K562 (cell line): ENCODE results near the gene KCNA2. TPM values are rescaled to one million over a fixed set of nuclear protein-coding genes. Genes with fewer than 3 reads are reported as not detected.

Experiments used
- ATAC-seq: fragments of 200-7000 bp; cut with Tn5 transposase; 3 replicates; pipeline ENCODE4 v1.9.1; 2020; ENCODE audit warnings: moderate library complexity
- BruUV-seq: library from RNA; stranded (reverse); fragments of 400-500 nt; replicated peaks from 2 replicates; lab custom pipeline; 2021; lab: Mats Ljungman, UMichigan
- CTCF ChIA-PET: fragments of 300-600 bp; formaldehyde crosslinking; extraction: SDS; loops from one replicate; lab custom pipeline; 2021; ENCODE audit warnings: low intra/inter-chr PET ratio; lab: Yijun Ruan, JAX
- POLR2A ChIA-PET: fragments of 300-600, 350-650 bp; sonication (Branson Sonifier 250); formaldehyde crosslinking; extraction: SDS; loops from one replicate; lab custom pipeline; 2021; ENCODE audit warnings: antibody characterized with exemption, inconsistent platforms; lab: Yijun Ruan, JAX
- DNase-seq, 4 experiments: peaks; one replicate each; pipeline versions ENCODE4 v3.0.0 to v3.0.0-alpha.2; 2011 to 2018; ENCODE audit warnings: low spot score in 3 of 4, mixed read lengths in 3 of 4; ENCODE audit errors: extremely low read depth in 1 of 4
- FAIRE-seq: peaks from 2 replicates; lab custom pipeline; 2011; peaks lifted over from hg19 to GRCh38; lab: Jason Lieb, UNC
- H2AFZ ChIP-seq: 2 replicates; pipeline ENCODE4 v1.6.0; 2011; ENCODE audit warnings: low read depth, low read length, control low read depth, inconsistent platforms
- H3K27ac ChIP-seq: fragments of 200-600 bp; 3 replicates; pipeline ENCODE4 v1.8.0; 2011; ENCODE audit warnings: low read depth, mild to moderate bottlenecking, control low read depth, inconsistent platforms, low read length, moderate library complexity, mixed read lengths; ENCODE audit errors: extremely low read depth
- H3K27me3 ChIP-seq, 2 experiments: fragments of 300-600 bp in 1 of 2; 2 replicates in 1 of 2; 3 replicates in 1 of 2; pipeline versions ENCODE4 v1.6.0 to v1.8.0; 2011; ENCODE audit warnings: inconsistent platforms in 2 of 2, low read length in 2 of 2, mild to moderate bottlenecking in 1 of 2, mixed read lengths in 1 of 2, moderate library complexity in 1 of 2; ENCODE audit not compliant: control insufficient read depth in 2 of 2, insufficient read depth in 2 of 2
- H3K36me3 ChIP-seq: fragments of 300-600 bp; 3 replicates; pipeline ENCODE4 v1.8.0; 2011; ENCODE audit warnings: mild to moderate bottlenecking, low read length, inconsistent platforms; ENCODE audit not compliant: control insufficient read depth, insufficient read depth
- H3K4me1 ChIP-seq, 2 experiments: fragments of 200-600 bp in 1 of 2; replicated peaks in 1 of 2; 2 replicates in 1 of 2; 3 replicates in 1 of 2; pipeline versions ENCODE4 v1.5.1 to v1.8.0; 2011; ENCODE audit warnings: inconsistent platforms in 2 of 2, low read length in 2 of 2, mild to moderate bottlenecking in 1 of 2, mixed read lengths in 1 of 2, moderate library complexity in 1 of 2; ENCODE audit not compliant: control insufficient read depth in 2 of 2, insufficient read depth in 2 of 2
- H3K4me2 ChIP-seq: 2 replicates; pipeline ENCODE4 v1.6.1; 2011; ENCODE audit warnings: low read length, control low read depth, inconsistent platforms, mixed read lengths; ENCODE audit not compliant: insufficient read depth
- H3K4me3 ChIP-seq: fragments of 200-600 bp; sonication (generic), shearing (Covaris generic); 2 replicates; pipeline ENCODE4 v1.5.1; 2016; ENCODE audit warnings: control low read depth, inconsistent platforms
- H3K79me2 ChIP-seq: fragments of 200-600 bp; 3 replicates; pipeline ENCODE4 v1.8.0; 2011; ENCODE audit warnings: low read length, inconsistent platforms; ENCODE audit not compliant: control insufficient read depth, insufficient read depth
- H3K9ac ChIP-seq, 2 experiments: 2 replicates each; pipeline versions ENCODE4 v1.6.0 to v1.6.1; 2011; ENCODE audit warnings: low read depth in 2 of 2, low read length in 2 of 2, control low read depth in 1 of 2, inconsistent platforms in 1 of 2, mild to moderate bottlenecking in 1 of 2, mixed read lengths in 1 of 2; ENCODE audit not compliant: insufficient read depth in 1 of 2
- H3K9me1 ChIP-seq: one replicate; pipeline ENCODE4 v1.6.0; 2011; ENCODE audit warnings: inconsistent platforms, mild to moderate bottlenecking, low read length, moderate library complexity; ENCODE audit not compliant: control insufficient read depth, insufficient read depth
- H3K9me3 ChIP-seq: replicated peaks from 2 replicates; pipeline ENCODE4 v1.5.1; 2011; ENCODE audit warnings: low read depth, low read length, inconsistent platforms; ENCODE audit not compliant: control insufficient read depth, insufficient read depth
- H4K20me1 ChIP-seq: replicated peaks from 2 replicates; pipeline ENCODE4 v1.6.1; 2011; ENCODE audit warnings: low read length, inconsistent platforms, mixed read lengths; ENCODE audit not compliant: control insufficient read depth, insufficient read depth
- BCL6 ChIP-seq: fragments of 250-450 bp; sonication (Bioruptor Pico); IDR thresholded peaks from 2 replicates; pipeline ENCODE4 v1.4.0; 2020
- CHD2 ChIP-seq: IDR thresholded peaks from 2 replicates; pipeline ENCODE4 v1.6.1; 2011; ENCODE audit warnings: low read depth, low read length
- FIP1L1 ChIP-seq: fragments of 200-400 bp; formaldehyde crosslinking; IDR thresholded peaks from 2 replicates; pipeline ENCODE4 v1.6.1; 2018; ENCODE audit warnings: mild to moderate bottlenecking, low read depth, low read length; ENCODE audit not compliant: poor library complexity, severe bottlenecking
- GABPA ChIP-seq: fragments of 200-800 bp; sonication (Bioruptor generic); conservative IDR thresholded peaks from 2 replicates; pipeline ENCODE4 v1.6.1; 2016; ENCODE audit warnings: low read depth, missing genetic modification characterization, missing compliant biosample characterization
- GTF2F1 ChIP-seq: IDR thresholded peaks from 2 replicates; pipeline ENCODE4 v1.6.1; 2011; ENCODE audit warnings: low read depth, low read length, improper control_type of control experiment
- HDAC3 ChIP-seq: fragments of 450-650 bp; IDR thresholded peaks from 2 replicates; pipeline ENCODE4 v1.6.1; 2018; ENCODE audit warnings: borderline replicate concordance, mild to moderate bottlenecking, moderate library complexity; ENCODE audit not compliant: partially characterized antibody
- KDM2B ChIP-seq: fragments of 250-450 bp; sonication (Bioruptor Pico); IDR thresholded peaks from 2 replicates; pipeline ENCODE4 v1.8.0; 2021; ENCODE audit warnings: mild to moderate bottlenecking, moderate library complexity
- MCM2 ChIP-seq: fragments of 450-650 bp; IDR thresholded peaks from 2 replicates; pipeline ENCODE4 v1.6.1; 2017; ENCODE audit warnings: low read depth, mild to moderate bottlenecking
- STAT5A ChIP-seq: IDR thresholded peaks from 2 replicates; pipeline ENCODE4 v1.6.1; 2012; ENCODE audit warnings: low read length, inconsistent platforms, borderline replicate concordance
- YY1 ChIP-seq, 3 experiments: IDR thresholded peaks; 2 replicates each; pipeline ENCODE4 v1.6.1; 2011; ENCODE audit warnings: low read length in 2 of 3, mild to moderate bottlenecking in 2 of 3, moderate library complexity in 2 of 3, borderline replicate concordance in 1 of 3, control low read depth in 1 of 3, low read depth in 1 of 3; ENCODE audit not compliant: insufficient read depth in 3 of 3, insufficient replicate concordance in 2 of 3, control insufficient read depth in 1 of 3, insufficient read length in 1 of 3; ENCODE audit errors: extremely low read depth in 1 of 3
- ZC3H8 ChIP-seq: fragments of 450-650 bp; IDR thresholded peaks from 2 replicates; pipeline ENCODE4 v1.6.1; 2017
- ZNF134 ChIP-seq: fragments of 250-450 bp; sonication (Bioruptor Pico); conservative IDR thresholded peaks from 2 replicates; pipeline ENCODE4 v1.4.0; 2020
- ZNF23 ChIP-seq: fragments of 250-450 bp; sonication (Bioruptor Pico); IDR thresholded peaks from 2 replicates; pipeline ENCODE4 v1.4.0; 2020; ENCODE audit warnings: mild to moderate bottlenecking
- in situ Hi-C: fragments of 300-500 bp; cut with MboI; formaldehyde crosslinking; loops from 4 replicates; pipeline ENCODE4 v1.15.0; 2018; ENCODE audit warnings: inconsistent platforms, mixed read lengths
- intact Hi-C: fragments of 100-400 bp; cut with micrococcal nuclease; formaldehyde crosslinking; loops from 2 replicates; pipeline ENCODE4 v1.14.2; 2022
- polyA plus RNA-seq, 8 experiments: library from polyadenylated mRNA; depleted of rRNA in 4 of 8; stranded (reverse) in 5 of 8; unstranded in 3 of 8; fragments of >200 nt; fragmentation: Nextera tagmentation in 2 of 8; fragmentation: Illumina TruSeq in 1 of 8; extraction: Ambion mirVana in 2 of 8; extraction: Trizol in 1 of 8; gene quantifications; 2 replicates each; pipeline versions ENCODE4 v1.2.1 to v1.2.3, GENCODE V29; 2011 to 2014; ENCODE audit warnings: inconsistent platforms in 1 of 8, missing spikeins in 1 of 8
- total RNA-seq, 7 experiments: library from RNA; depleted of rRNA in 6 of 7; stranded (reverse); fragments of >200 nt in 6 of 7; fragmentation: Illumina TruSeq in 2 of 7; extraction: Trizol in 2 of 7; gene quantifications; 2 replicates each; pipeline versions ENCODE4 v1.2.1 to v1.2.3, GENCODE V29; 2011 to 2021; ENCODE audit warnings: low replicate concordance in 1 of 7
- TF ChIP-seq, protein P1 (sequence below): sonication (generic); formaldehyde crosslinking; IDR thresholded peaks from 2 replicates; pipeline ENCODE4 v1.5.0; 2020; ENCODE audit warnings: missing genetic modification reagents
- TF ChIP-seq, protein P2 (sequence below): fragments of 150-350 bp; conservative IDR thresholded peaks from 2 replicates; pipeline ENCODE4 v1.6.1; 2014; ENCODE audit warnings: low read length

KCNA2 gene
- total and polyA plus RNA-seq, 9 of the 15 experiments (the other 6 are each of a cell fraction or from before 2014, with no cell fraction given) = not detected

DNA sequence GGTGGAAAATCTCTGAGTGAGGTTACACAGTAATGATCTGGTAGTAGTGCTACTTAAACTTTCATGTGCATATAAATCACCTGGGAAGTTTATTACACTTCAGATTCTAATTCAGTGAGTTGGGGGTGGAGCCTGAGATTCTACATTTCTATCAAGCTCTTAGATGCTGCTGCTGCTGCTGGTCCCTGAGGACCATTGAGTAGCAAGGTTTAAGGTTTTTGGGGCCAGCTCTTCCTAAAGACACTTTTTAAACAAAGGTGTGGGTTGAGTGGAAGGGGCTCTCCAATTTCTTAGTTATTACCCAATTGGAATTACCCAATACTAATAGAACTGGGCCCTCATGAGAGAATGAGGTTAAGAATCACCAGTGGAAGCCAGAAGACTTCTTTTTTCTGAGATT, 39.1 kb upstream of the KCNA2 start:
- POLR2A ChIA-PET = interaction anchor here (1.2 to 1.7 kb wide), 2 partner anchors 9 to 13 kb away, joined by 3 to 6 read pairs; no protein-coding TSS in a partner anchor
- no peaks in the 10 kb centered on the region for H3K4me1 ChIP-seq
- H3K4me3 ChIP-seq = no peak overlapping the region
- H3K9me1 ChIP-seq = no peaks in the 10 kb centered on the region
- no TSS peak for BruUV-seq
- H3K36me3 ChIP-seq = no peaks in the 10 kb centered on the region
- no peaks in the 10 kb centered on the region for H3K9me3 ChIP-seq
- no peaks in the 10 kb centered on the region for H3K79me2 ChIP-seq
- H3K27ac ChIP-seq = no peak overlapping the region
- no peak overlapping the region for H2AFZ ChIP-seq
- no peak overlapping the region for H3K4me2 ChIP-seq
- no peaks in the 10 kb centered on the region for H4K20me1 ChIP-seq
- intact Hi-C loops = no loop called here
- TF ChIP-seq STAT5A = no peak
- no peak for TF ChIP-seq BCL6 (CRISPR knock-in tag)
- TF ChIP-seq CHD2 = no peak
- no peak for TF ChIP-seq ZNF134
- TF ChIP-seq GABPA (tag) = no peak
- no peak for TF ChIP-seq KDM2B (CRISPR knock-in tag)
- no peak for TF ChIP-seq FIP1L1
- no peak for TF ChIP-seq ZNF23 (CRISPR knock-in tag)
- no peak for TF ChIP-seq GTF2F1
- no peak for TF ChIP-seq YY1 (IDR thresholded peaks at IDR 0.05; ENCODE audit: borderline replicate concordance in 1 of 3, control insufficient read depth in 1 of 3, extremely low read depth in 1 of 3, insufficient read depth in 3 of 3, insufficient read length in 1 of 3, insufficient replicate concordance in 2 of 3, low read depth in 1 of 3, low read length in 2 of 3)
- no peak for TF ChIP-seq MCM2
- TF ChIP-seq, protein P1, sequence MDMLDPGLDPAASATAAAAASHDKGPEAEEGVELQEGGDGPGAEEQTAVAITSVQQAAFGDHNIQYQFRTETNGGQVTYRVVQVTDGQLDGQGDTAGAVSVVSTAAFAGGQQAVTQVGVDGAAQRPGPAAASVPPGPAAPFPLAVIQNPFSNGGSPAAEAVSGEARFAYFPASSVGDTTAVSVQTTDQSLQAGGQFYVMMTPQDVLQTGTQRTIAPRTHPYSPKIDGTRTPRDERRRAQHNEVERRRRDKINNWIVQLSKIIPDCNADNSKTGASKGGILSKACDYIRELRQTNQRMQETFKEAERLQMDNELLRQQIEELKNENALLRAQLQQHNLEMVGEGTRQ (CRISPR knock-in tag) = no peak
- no peak for TF ChIP-seq ZC3H8
- no peak for TF ChIP-seq HDAC3
- TF ChIP-seq, protein P2, sequence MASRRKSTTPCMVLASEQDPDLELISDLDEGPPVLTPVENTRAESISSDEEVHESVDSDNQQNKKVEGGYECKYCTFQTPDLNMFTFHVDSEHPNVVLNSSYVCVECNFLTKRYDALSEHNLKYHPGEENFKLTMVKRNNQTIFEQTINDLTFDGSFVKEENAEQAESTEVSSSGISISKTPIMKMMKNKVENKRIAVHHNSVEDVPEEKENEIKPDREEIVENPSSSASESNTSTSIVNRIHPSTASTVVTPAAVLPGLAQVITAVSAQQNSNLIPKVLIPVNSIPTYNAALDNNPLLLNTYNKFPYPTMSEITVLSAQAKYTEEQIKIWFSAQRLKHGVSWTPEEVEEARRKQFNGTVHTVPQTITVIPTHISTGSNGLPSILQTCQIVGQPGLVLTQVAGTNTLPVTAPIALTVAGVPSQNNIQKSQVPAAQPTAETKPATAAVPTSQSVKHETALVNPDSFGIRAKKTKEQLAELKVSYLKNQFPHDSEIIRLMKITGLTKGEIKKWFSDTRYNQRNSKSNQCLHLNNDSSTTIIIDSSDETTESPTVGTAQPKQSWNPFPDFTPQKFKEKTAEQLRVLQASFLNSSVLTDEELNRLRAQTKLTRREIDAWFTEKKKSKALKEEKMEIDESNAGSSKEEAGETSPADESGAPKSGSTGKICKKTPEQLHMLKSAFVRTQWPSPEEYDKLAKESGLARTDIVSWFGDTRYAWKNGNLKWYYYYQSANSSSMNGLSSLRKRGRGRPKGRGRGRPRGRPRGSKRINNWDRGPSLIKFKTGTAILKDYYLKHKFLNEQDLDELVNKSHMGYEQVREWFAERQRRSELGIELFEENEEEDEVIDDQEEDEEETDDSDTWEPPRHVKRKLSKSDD = no peak
- CTCF ChIA-PET = no interaction called here
- ATAC-seq = no peak
- no peak overlapping the region for H3K9ac ChIP-seq
- in situ Hi-C loops = no loop called here
- DNase-seq = no peak
- peaks cover 2 to 5% of the 10 kb centered on the region in 2 experiments; a peak in 3 of 5 replicates for H3K27me3 ChIP-seq
- FAIRE-seq = no peak
